Activated CD8-positive, alpha-beta memory T cell treated with anti-CD3 and anti-CD28 coated beads, Interleukin-2, amount 50 U/mL, for 24 hours (primary cell): ENCODE data around the gene C1orf210.

Experiments
- DNase-seq: peaks from one replicate; pipeline ENCODE4 v3.0.0-alpha.2; 2020; ENCODE audit errors: extremely low read depth

C1orf210 gene

GRCh38 chr1:43274125-43274803 lies 11.1 kb downstream of the C1orf210 start:
- no peak for DNase-seq

GRCh38 chr1:43273708-43274107 lies 11.7 kb downstream of the C1orf210 start:
- DNase-seq = no peak

- DNase-seq = no peak
Observed at GRCh38 chr1:43272576-43273571, 12.5 kb downstream of the C1orf210 start.

GRCh38 chr1:43272161-43272560 lies 13.2 kb downstream of the C1orf210 start:
- DNase-seq = no peak

- no peak for DNase-seq
Observed at GRCh38 chr1:43271186-43272118, 13.9 kb downstream of the C1orf210 start.

GRCh38 chr1:43270421-43271095 lies 14.8 kb downstream of the C1orf210 start:
- no peak for DNase-seq

- DNase-seq = no peak
Observed at GRCh38 chr1:43269627-43270375, 15.6 kb downstream of the C1orf210 start, which contains the start of gene TMEM125. TSS of gene TMEM125 (plus strand) at chr1:43269983. CDS start at chr1:43272723, 2,740 bp downstream.

GRCh38 chr1:43267818-43268425 lies 17.5 kb downstream of the C1orf210 start:
- DNase-seq = no peak

GRCh38 chr1:43267291-43267805 lies 18.0 kb downstream of the C1orf210 start:
- DNase-seq = no peak

GRCh38 chr1:43266881-43267280 lies 18.5 kb downstream of the C1orf210 start:
- DNase-seq = no peak

GRCh38 chr1:43265431-43265830 lies 19.9 kb downstream of the C1orf210 start:
- no peak for DNase-seq

- DNase-seq = no peak
Observed at GRCh38 chr1:43258370-43258769, 27.0 kb downstream of the C1orf210 start.

- no peak for DNase-seq
Observed at GRCh38 chr1:43256675-43257570, 28.5 kb downstream of the C1orf210 start.

GRCh38 chr1:43255438-43256210 lies 29.8 kb downstream of the C1orf210 start:
- no peak for DNase-seq

GRCh38 chr1:43253876-43254275 lies 31.5 kb downstream of the C1orf210 start:
- no peak for DNase-seq

- no peak for DNase-seq
Observed at GRCh38 chr1:43253173-43253572, 32.2 kb downstream of the C1orf210 start.

GRCh38 chr1:43252225-43252624 lies 33.2 kb downstream of the C1orf210 start:
- DNase-seq = no peak

- DNase-seq = no peak
Observed at GRCh38 chr1:43251024-43251423, 34.4 kb downstream of the C1orf210 start.
